Hepatocyte (in vitro differentiated cells): ENCODE measurements around the gene C4A. TPM values are rescaled to one million over a fixed set of nuclear protein-coding genes. Genes with fewer than 3 reads are reported as not detected.
"Not testable (repeated sequence)": the region's sequence is repeated elsewhere in the genome, so short reads cannot be mapped to it uniquely, and the experiment has no call there.

Experiments used
- DNase-seq: peaks from one replicate; pipeline ENCODE4 v3.0.0-alpha.2; 2016; ENCODE audit warnings: low spot score
- H2AFZ ChIP-seq: fragments of 200-600 bp; sonication (generic); 2 replicates; pipeline ENCODE4 v1.6.0; 2016; ENCODE audit warnings: antibody characterized with exemption, mild to moderate bottlenecking
- H3K27ac ChIP-seq: fragments of 200-600 bp; sonication (generic); 2 replicates; pipeline ENCODE4 v1.5.1; 2016; ENCODE audit warnings: mild to moderate bottlenecking
- H3K27me3 ChIP-seq: fragments of 200-600 bp; sonication (generic); 2 replicates; pipeline ENCODE4 v1.6.1; 2016
- H3K36me3 ChIP-seq: fragments of 200-600 bp; sonication (generic); replicated peaks from 2 replicates; pipeline ENCODE4 v1.5.1; 2016; ENCODE audit warnings: low read depth; ENCODE audit not compliant: insufficient read depth
- H3K4me1 ChIP-seq: fragments of 200-600 bp; sonication (generic); 2 replicates; pipeline ENCODE4 v1.5.1; 2016; ENCODE audit warnings: mild to moderate bottlenecking, moderate library complexity; ENCODE audit not compliant: insufficient read depth
- H3K4me2 ChIP-seq: fragments of 200-600 bp; sonication (generic); 2 replicates; pipeline ENCODE4 v1.6.0; 2016
- H3K4me3 ChIP-seq: fragments of 200-600 bp; sonication (generic); 2 replicates; pipeline ENCODE4 v1.5.1; 2016; ENCODE audit warnings: mild to moderate bottlenecking
- H3K79me2 ChIP-seq: fragments of 200-600 bp; sonication (generic); 2 replicates; pipeline ENCODE4 v1.6.0; 2017; ENCODE audit warnings: mild to moderate bottlenecking
- H3K9me2 ChIP-seq: fragments of 200-600 bp; sonication (generic); replicated peaks from 2 replicates; pipeline ENCODE4 v1.6.0; 2017; ENCODE audit warnings: mild to moderate bottlenecking; ENCODE audit not compliant: insufficient read depth
- H3K9me3 ChIP-seq: fragments of 200-600 bp; sonication (generic); 2 replicates; pipeline ENCODE4 v1.5.1; 2016; ENCODE audit warnings: low read depth, mild to moderate bottlenecking
- H4K20me1 ChIP-seq: fragments of 200-600 bp; sonication (generic); 2 replicates; pipeline ENCODE4 v1.6.0; 2016; ENCODE audit warnings: mild to moderate bottlenecking; ENCODE audit not compliant: insufficient read depth, poor library complexity, severe bottlenecking
- CTCF ChIP-seq: fragments of 200-600 bp; sonication (generic); IDR thresholded peaks from 2 replicates; pipeline ENCODE4 v1.5.1; 2016; ENCODE audit warnings: antibody characterized with exemption, mild to moderate bottlenecking; ENCODE audit not compliant: poor library complexity
- EZH2 ChIP-seq: fragments of 200-600 bp; sonication (generic); IDR thresholded peaks from 2 replicates; pipeline ENCODE4 v1.6.1; 2016; ENCODE audit warnings: antibody characterized with exemption, mild to moderate bottlenecking, borderline replicate concordance
- EZH2phosphoT487 ChIP-seq: fragments of 200-600 bp; sonication (generic); IDR thresholded peaks from one replicate; pipeline ENCODE4 v1.6.1; 2018; ENCODE audit warnings: antibody characterized with exemption, mild to moderate bottlenecking, low read depth, moderate library complexity; ENCODE audit not compliant: unreplicated experiment, severe bottlenecking
- WGBS: methylation state at CpG from one replicate; pipeline ENCODE4 v1.1.6; 2016; ENCODE audit warnings: low lambda C conversion rate; ENCODE audit errors: missing lambda C conversion rate; 5-methylcytosine and 5-hydroxymethylcytosine counted together
- polyA plus RNA-seq: library from polyadenylated mRNA; unstranded; fragments of >200 nt; fragmentation: Nextera tagmentation; extraction: Ambion mirVana; gene quantifications from 2 replicates; pipeline ENCODE4 v1.2.1, GENCODE V29; 2016
- total RNA-seq: library from RNA; depleted of rRNA; stranded (reverse); fragments of >200 nt; gene quantifications from 2 replicates; pipeline ENCODE4 v1.2.3, GENCODE V29; 2014

The C4A gene
- total and polyA plus RNA-seq, 2 experiments from 2014 or later: 66.8 to 74.4 TPM

- no peak overlapping the region for H3K4me3 ChIP-seq
- no peaks in the 10 kb centered on the region for H3K9me2 ChIP-seq
- no peaks in the 10 kb centered on the region for H3K27me3 ChIP-seq
- no peak for TF ChIP-seq CTCF
- TF ChIP-seq EZH2: no peak
- no peak for TF ChIP-seq EZH2phosphoT487
- WGBS: 90% methylated on average over 5 of the region's 5 CpGs
- no peak overlapping the region for H3K27ac ChIP-seq
- H3K4me1 ChIP-seq: no peaks in the 10 kb centered on the region
- H3K79me2 ChIP-seq: peaks cover 10% of the 10 kb centered on the region
- H4K20me1 ChIP-seq: no peaks in the 10 kb centered on the region
- no peaks in the 10 kb centered on the region for H3K36me3 ChIP-seq
- no peak overlapping the region for H2AFZ ChIP-seq
- H3K4me2 ChIP-seq: no peak overlapping the region
- no peaks in the 10 kb centered on the region for H3K9me3 ChIP-seq
- no peak for DNase-seq
Measured at GRCh38 chr6:31978831-31979230, 3.0 kb upstream of the C4A start.

- no peaks in the 10 kb centered on the region for H3K9me2 ChIP-seq
- no peak overlapping the region for H3K4me3 ChIP-seq
- no peak for TF ChIP-seq CTCF
- TF ChIP-seq EZH2phosphoT487: no peak
- TF ChIP-seq EZH2: no peak
- H4K20me1 ChIP-seq: no peaks in the 10 kb centered on the region
- H2AFZ ChIP-seq: no peak overlapping the region
- 100% methylated on average over 3 of the region's 3 CpGs for WGBS
- no peak overlapping the region for H3K4me2 ChIP-seq
- H3K79me2 ChIP-seq: peaks cover 5% of the 10 kb centered on the region
- no peaks in the 10 kb centered on the region for H3K9me3 ChIP-seq
- no peak for DNase-seq
- H3K27ac ChIP-seq: no peak overlapping the region
- H3K36me3 ChIP-seq: no peaks in the 10 kb centered on the region
- no peaks in the 10 kb centered on the region for H3K27me3 ChIP-seq
- no peaks in the 10 kb centered on the region for H3K4me1 ChIP-seq
Measured at GRCh38 chr6:31979238-31979898, 2.5 kb upstream of the C4A start.

GRCh38 chr6:31980195-31980876 lies 1.5 kb upstream of the C4A start:
- H3K27me3 ChIP-seq, H3K27ac ChIP-seq, H4K20me1 ChIP-seq, H3K9me2 ChIP-seq, H3K4me2 ChIP-seq, H3K36me3 ChIP-seq, H3K9me3 ChIP-seq, H3K4me3 ChIP-seq, DNase-seq, H3K79me2 ChIP-seq, H3K4me1 ChIP-seq, H2AFZ ChIP-seq: not testable (repeated sequence)
- 93% methylated on average over 13 of the region's 13 CpGs for WGBS

GRCh38 chr6:31980998-31981397 lies 859 bp upstream of the C4A start:
- not testable (repeated sequence) for H3K27ac ChIP-seq, H2AFZ ChIP-seq, H3K36me3 ChIP-seq, DNase-seq, H3K79me2 ChIP-seq, H3K9me3 ChIP-seq, H3K4me2 ChIP-seq, H3K27me3 ChIP-seq, H3K4me1 ChIP-seq, H3K4me3 ChIP-seq, H4K20me1 ChIP-seq, H3K9me2 ChIP-seq
- WGBS: no CpG with 5 or more reads among the region's 5 CpGs

GRCh38 chr6:31989363-31989762 lies 7.5 kb downstream of the C4A start:
- not testable (repeated sequence) for H2AFZ ChIP-seq, H3K27me3 ChIP-seq
- no CpG with 5 or more reads among the region's 10 CpGs for WGBS

GRCh38 chr6:31994421-31994820 lies 12.6 kb downstream of the C4A start:
- DNase-seq, H3K79me2 ChIP-seq, H3K36me3 ChIP-seq: not testable (repeated sequence)

More at GRCh38 chr6:31989363-31989762, 7.5 kb downstream of the C4A start:
- not testable (repeated sequence) for DNase-seq, H3K4me1 ChIP-seq, H3K9me3 ChIP-seq, H3K79me2 ChIP-seq, H3K36me3 ChIP-seq, H3K4me2 ChIP-seq, H3K9me2 ChIP-seq, H4K20me1 ChIP-seq, H3K4me3 ChIP-seq, H3K27ac ChIP-seq

GRCh38 chr6:31996385-31996784 lies 14.5 kb downstream of the C4A start:
- not testable (repeated sequence) for H3K27ac ChIP-seq, H3K36me3 ChIP-seq, H3K79me2 ChIP-seq, H3K4me2 ChIP-seq, H2AFZ ChIP-seq, H4K20me1 ChIP-seq, H3K9me2 ChIP-seq, H3K4me3 ChIP-seq, H3K27me3 ChIP-seq, H3K9me3 ChIP-seq, H3K4me1 ChIP-seq, DNase-seq
- WGBS: 93% methylated on average over 6 of the region's 6 CpGs

More at GRCh38 chr6:31994421-31994820, 12.6 kb downstream of the C4A start:
- H3K9me3 ChIP-seq, H3K4me3 ChIP-seq, H3K4me2 ChIP-seq, H3K27me3 ChIP-seq, H3K27ac ChIP-seq, H3K4me1 ChIP-seq, H3K9me2 ChIP-seq, H4K20me1 ChIP-seq, H2AFZ ChIP-seq: not testable (repeated sequence)
- WGBS: 93% methylated on average over 7 of the region's 14 CpGs
